Liver (tissue), 9 donors: Measurements from ENCODE around the gene COPS7A. TPM values are rescaled to one million over a fixed set of nuclear protein-coding genes. Genes with fewer than 3 reads are reported as not detected.

Experiments used
- DNase-seq: peaks from one replicate; pipeline ENCODE4 v3.0.0-alpha.2; 2017; ENCODE audit warnings: low spot score
- H3K27ac ChIP-seq, 2 donors: one replicate each; pipeline ENCODE4 v1.7.0; 2013; ENCODE audit warnings: inconsistent platforms in 2 of 2, low read length in 2 of 2, control low read depth in 1 of 2, low read depth in 1 of 2, mild to moderate bottlenecking in 1 of 2
- H3K27me3 ChIP-seq, 4 donors: one replicate each; pipeline versions ENCODE4 v1.6.1 to v1.7.0; 2013; ENCODE audit warnings: low read length in 3 of 4, inconsistent platforms in 1 of 4, mild to moderate bottlenecking in 1 of 4, moderate library complexity in 1 of 4; ENCODE audit not compliant: control insufficient read depth in 4 of 4, insufficient read depth in 4 of 4
- H3K36me3 ChIP-seq, 4 donors: one replicate each; pipeline versions ENCODE4 v1.6.1 to v1.7.0; 2013; ENCODE audit warnings: low read length in 3 of 4, mild to moderate bottlenecking in 3 of 4, low read depth in 1 of 4, moderate library complexity in 1 of 4; ENCODE audit not compliant: control insufficient read depth in 4 of 4, insufficient read depth in 3 of 4
- H3K4me1 ChIP-seq, 4 donors: one replicate each; pipeline versions ENCODE4 v1.6.1 to v1.7.0; 2013; ENCODE audit warnings: low read length in 3 of 4, mild to moderate bottlenecking in 3 of 4, moderate library complexity in 1 of 4; ENCODE audit not compliant: control insufficient read depth in 4 of 4, insufficient read depth in 4 of 4
- H3K4me3 ChIP-seq, 3 donors: one replicate each; pipeline versions ENCODE4 v1.6.1 to v1.7.0; 2013; ENCODE audit warnings: low read length in 3 of 3, control low read depth in 1 of 3, low read depth in 1 of 3, mild to moderate bottlenecking in 1 of 3
- H3K9ac ChIP-seq, 2 donors: one replicate each; pipeline ENCODE4 v1.7.0; 2013; ENCODE audit warnings: low read length in 2 of 2, mild to moderate bottlenecking in 2 of 2, moderate library complexity in 2 of 2, control low read depth in 1 of 2, low read depth in 1 of 2
- H3K9me3 ChIP-seq, 4 donors: one replicate each; pipeline versions ENCODE4 v1.6.1 to v1.7.0; 2013; ENCODE audit warnings: low read length in 3 of 4; ENCODE audit not compliant: control insufficient read depth in 4 of 4
- ATF3 ChIP-seq: IDR thresholded peaks from 2 replicates; pipeline ENCODE4 v1.6.1; 2016; ENCODE audit warnings: antibody characterized with exemption
- FOXA1 ChIP-seq: IDR thresholded peaks from 2 replicates; pipeline ENCODE4 v1.6.1; 2016; ENCODE audit warnings: antibody characterized with exemption
- FOXA2 ChIP-seq: IDR thresholded peaks from 2 replicates; pipeline ENCODE4 v1.6.1; 2016; ENCODE audit warnings: antibody characterized with exemption
- GABPA ChIP-seq, 2 donors: IDR thresholded peaks in 1 of 2; conservative IDR thresholded peaks in 1 of 2; 2 replicates each; pipeline ENCODE4 v1.6.1; 2016; ENCODE audit warnings: antibody characterized with exemption in 2 of 2, mild to moderate bottlenecking in 1 of 2, moderate library complexity in 1 of 2
- HNF4A ChIP-seq, 2 donors: conservative IDR thresholded peaks; 2 replicates each; pipeline ENCODE4 v1.6.1; 2016; ENCODE audit warnings: antibody characterized with exemption in 2 of 2, mild to moderate bottlenecking in 2 of 2
- HNF4G ChIP-seq: IDR thresholded peaks from 2 replicates; pipeline ENCODE4 v1.6.1; 2016; ENCODE audit warnings: antibody characterized with exemption
- NR2F2 ChIP-seq: IDR thresholded peaks from 2 replicates; pipeline ENCODE4 v1.6.1; 2016; ENCODE audit warnings: antibody characterized with exemption
- RAD21 ChIP-seq, 2 donors: IDR thresholded peaks; 2 replicates each; pipeline ENCODE4 v1.6.1; 2016; ENCODE audit warnings: antibody characterized with exemption in 2 of 2, mild to moderate bottlenecking in 2 of 2
- RXRA ChIP-seq, 2 donors: IDR thresholded peaks; 2 replicates each; pipeline ENCODE4 v1.6.1; 2017 to 2018; ENCODE audit warnings: antibody characterized with exemption in 2 of 2, mild to moderate bottlenecking in 1 of 2
- SP1 ChIP-seq: IDR thresholded peaks from 2 replicates; pipeline ENCODE4 v1.6.1; 2018; ENCODE audit warnings: antibody characterized with exemption, mild to moderate bottlenecking
- TAF1 ChIP-seq: conservative IDR thresholded peaks from 2 replicates; pipeline ENCODE4 v1.6.1; 2016; ENCODE audit warnings: antibody characterized with exemption, mild to moderate bottlenecking
- WGBS: extraction: QIAGEN DNeasy Blood & Tissue Kit; methylation state at CpG from one replicate; pipeline ENCODE4 v1.1.7; 2013; 5-methylcytosine and 5-hydroxymethylcytosine counted together
- polyA plus RNA-seq, 2 donors: library from polyadenylated mRNA; stranded (reverse) in 1 of 2; unstranded in 1 of 2; fragments of 200-250 nt in 1 of 2; fragments of >200 nt in 1 of 2; fragmentation: Nextera tagmentation in 1 of 2; extraction: Ambion mirVana in 1 of 2; gene quantifications; one replicate each; pipeline versions ENCODE4 v1.2.1 to v1.2.3, GENCODE V29; 2013 to 2015
- total RNA-seq, 2 donors: library from RNA; depleted of rRNA; stranded (reverse); fragments of >200 nt; gene quantifications; one replicate each; pipeline ENCODE4 v1.2.3, GENCODE V29; 2014
- TF ChIP-seq, protein P1 (sequence below): IDR thresholded peaks from 2 replicates; pipeline ENCODE4 v1.6.1; 2016; ENCODE audit warnings: antibody characterized with exemption, mild to moderate bottlenecking
- TF ChIP-seq, protein P2 (sequence below): IDR thresholded peaks from 2 replicates; pipeline ENCODE4 v1.6.1; 2016; ENCODE audit warnings: antibody characterized with exemption
- donor health status: healthy.
- donor health status: healthy.
- donor health status: healthy.
- donor health status: healthy.
- donor health status: healthy.

The COPS7A gene
- total and polyA plus RNA-seq, 4 donors = 26.0 to 37.7 (median 32.4) TPM

GRCh38 chr12:6693832-6694355 lies 30.0 kb upstream of the COPS7A start:
- Histone ChIP-seq H3K4me1 (peaks cover 0 to 10% (median 7%) of the 10 kb centered on the region in 4 donors), H3K27ac (no peak overlapping the region), H3K9ac (no peak overlapping the region), H3K36me3 (no peaks in the 10 kb centered on the region), H3K27me3 (peaks cover 0 to 6% (median 4%) of the 10 kb centered on the region in 4 donors), H3K9me3 (no peaks in the 10 kb centered on the region), H3K4me3 (no peak overlapping the region)
- WGBS = 72% methylated on average over 4 of the region's 4 CpGs
- TF ChIP-seq TAF1 (no peak), FOXA1 (no peak), RXRA (IDR thresholded peaks at IDR 0.05) (no peak), RAD21 (IDR thresholded peaks at IDR 0.05) (no peak), HNF4A (conservative IDR thresholded peaks at IDR 0.05) (no peak), HNF4G (no peak), SP1 (no peak), FOXA2 (no peak), ATF3 (no peak)
- TF ChIP-seq, protein P1, sequence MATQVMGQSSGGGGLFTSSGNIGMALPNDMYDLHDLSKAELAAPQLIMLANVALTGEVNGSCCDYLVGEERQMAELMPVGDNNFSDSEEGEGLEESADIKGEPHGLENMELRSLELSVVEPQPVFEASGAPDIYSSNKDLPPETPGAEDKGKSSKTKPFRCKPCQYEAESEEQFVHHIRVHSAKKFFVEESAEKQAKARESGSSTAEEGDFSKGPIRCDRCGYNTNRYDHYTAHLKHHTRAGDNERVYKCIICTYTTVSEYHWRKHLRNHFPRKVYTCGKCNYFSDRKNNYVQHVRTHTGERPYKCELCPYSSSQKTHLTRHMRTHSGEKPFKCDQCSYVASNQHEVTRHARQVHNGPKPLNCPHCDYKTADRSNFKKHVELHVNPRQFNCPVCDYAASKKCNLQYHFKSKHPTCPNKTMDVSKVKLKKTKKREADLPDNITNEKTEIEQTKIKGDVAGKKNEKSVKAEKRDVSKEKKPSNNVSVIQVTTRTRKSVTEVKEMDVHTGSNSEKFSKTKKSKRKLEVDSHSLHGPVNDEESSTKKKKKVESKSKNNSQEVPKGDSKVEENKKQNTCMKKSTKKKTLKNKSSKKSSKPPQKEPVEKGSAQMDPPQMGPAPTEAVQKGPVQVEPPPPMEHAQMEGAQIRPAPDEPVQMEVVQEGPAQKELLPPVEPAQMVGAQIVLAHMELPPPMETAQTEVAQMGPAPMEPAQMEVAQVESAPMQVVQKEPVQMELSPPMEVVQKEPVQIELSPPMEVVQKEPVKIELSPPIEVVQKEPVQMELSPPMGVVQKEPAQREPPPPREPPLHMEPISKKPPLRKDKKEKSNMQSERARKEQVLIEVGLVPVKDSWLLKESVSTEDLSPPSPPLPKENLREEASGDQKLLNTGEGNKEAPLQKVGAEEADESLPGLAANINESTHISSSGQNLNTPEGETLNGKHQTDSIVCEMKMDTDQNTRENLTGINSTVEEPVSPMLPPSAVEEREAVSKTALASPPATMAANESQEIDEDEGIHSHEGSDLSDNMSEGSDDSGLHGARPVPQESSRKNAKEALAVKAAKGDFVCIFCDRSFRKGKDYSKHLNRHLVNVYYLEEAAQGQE = no peak
- TF ChIP-seq, protein P2, sequence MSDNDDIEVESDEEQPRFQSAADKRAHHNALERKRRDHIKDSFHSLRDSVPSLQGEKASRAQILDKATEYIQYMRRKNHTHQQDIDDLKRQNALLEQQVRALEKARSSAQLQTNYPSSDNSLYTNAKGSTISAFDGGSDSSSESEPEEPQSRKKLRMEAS = no peak
- no peak for DNase-seq

DNA sequence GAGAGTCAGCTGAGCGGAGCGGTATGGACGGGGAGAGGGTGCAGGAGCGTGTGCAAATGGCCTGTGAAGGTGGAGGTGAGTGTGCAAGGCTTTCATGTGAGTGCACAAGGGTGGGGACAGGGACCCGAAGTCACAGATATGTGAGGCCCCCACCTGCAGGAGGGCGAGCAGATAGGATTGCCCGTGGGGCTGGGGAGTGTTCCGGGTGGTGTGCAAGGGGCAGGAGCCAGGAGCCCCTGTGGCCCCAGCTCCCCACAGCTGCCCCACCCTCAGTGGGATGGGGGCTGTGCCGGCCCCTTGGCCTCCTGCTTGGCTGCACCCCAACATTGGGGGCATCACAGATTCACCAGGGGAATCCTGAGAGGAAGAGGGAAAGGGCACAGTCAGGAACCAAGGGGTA lies 29.1 kb upstream of the COPS7A start:
- no peak overlapping the region for H3K9ac ChIP-seq
- H3K9me3 ChIP-seq = no peaks in the 10 kb centered on the region
- 78% methylated on average over 9 of the region's 9 CpGs for WGBS
- no peak overlapping the region for H3K4me3 ChIP-seq
- TF ChIP-seq GABPA (IDR thresholded peaks at IDR 0.05 in 1 of 2, conservative IDR thresholded peaks at IDR 0.05 in 1 of 2) = no peak
- TF ChIP-seq HNF4A (conservative IDR thresholded peaks at IDR 0.05) = no peak
- peaks cover 0 to 6% (median 5%) of the 10 kb centered on the region in 4 donors for H3K27me3 ChIP-seq
- no peak overlapping the region for H3K27ac ChIP-seq
- H3K4me1 ChIP-seq = peaks cover 0 to 10% (median 7%) of the 10 kb centered on the region in 4 donors
- no peaks in the 10 kb centered on the region for H3K36me3 ChIP-seq
- no peak for DNase-seq

GRCh38 chr12:6695313-6696045 lies 28.4 kb upstream of the COPS7A start:
- Histone ChIP-seq H3K4me1 (peaks cover 0 to 6% (median 3%) of the 10 kb centered on the region in 4 donors), H3K27ac (no peak overlapping the region), H3K36me3 (no peaks in the 10 kb centered on the region), H3K9me3 (no peaks in the 10 kb centered on the region), H3K27me3 (peaks cover 0 to 6% (median 5%) of the 10 kb centered on the region in 4 donors), H3K9ac (no peak overlapping the region), H3K4me3 (no peak overlapping the region)
- 74% methylated on average over 11 of the region's 11 CpGs for WGBS
- DNase-seq = no peak
- TF ChIP-seq NR2F2 (no peak), FOXA1 (no peak)
- TF ChIP-seq, protein P1 = no peak
